B cell (primary cell): Measurements from ENCODE around the gene CFAP210. TPM values are rescaled to one million over a fixed set of nuclear protein-coding genes. Genes with fewer than 3 reads are reported as not detected.

ENCODE experiments used
- ATAC-seq: fragments of 200-7000 bp; cut with Tn5 transposase; one replicate; pipeline ENCODE4 v1.10.0; 2021; ENCODE audit warnings: low read depth, mild to moderate bottlenecking, moderate number of reproducible peaks, moderate library complexity
- CTCF ChIA-PET: fragments of 350-600 bp; sonication (Branson Sonifier 250); formaldehyde crosslinking; loops from one replicate; lab custom pipeline; 2021; ENCODE audit warnings: antibody characterized with exemption, inconsistent platforms; lab: Charles Lee
- POLR2A ChIA-PET: fragments of 350-600 bp; sonication (Branson Sonifier 250); formaldehyde crosslinking; loops from one replicate; lab custom pipeline; 2021; ENCODE audit warnings: antibody characterized with exemption; lab: Charles Lee
- DNase-seq: peaks from one replicate; pipeline ENCODE4 v3.0.0; 2013
- H2AFZ ChIP-seq: 2 replicates; pipeline ENCODE4 v1.6.1; 2012; ENCODE audit warnings: mild to moderate bottlenecking, low read depth, low read length; ENCODE audit not compliant: insufficient read depth, poor library complexity, severe bottlenecking
- H3K27ac ChIP-seq, 2 donors: 1 replicate in 1 of 2; 2 replicates in 1 of 2; pipeline ENCODE4 v1.5.1; 2012 to 2013; ENCODE audit warnings: low read length in 2 of 2, mild to moderate bottlenecking in 2 of 2, moderate library complexity in 1 of 2
- H3K27me3 ChIP-seq, 4 experiments: fragments of 200-600 bp in 1 of 4; sonication (generic) in 1 of 4; replicated peaks in 1 of 4; 1 replicate in 2 of 4; 2 replicates in 2 of 4; pipeline versions ENCODE4 v1.6.1 to v1.7.0; 2013 to 2016; ENCODE audit warnings: low read length in 3 of 4, mild to moderate bottlenecking in 2 of 4, mixed read lengths in 1 of 4, moderate library complexity in 1 of 4; ENCODE audit not compliant: insufficient read depth in 4 of 4, control insufficient read depth in 3 of 4; ENCODE audit errors: control extremely low read depth in 1 of 4
- H3K36me3 ChIP-seq, 2 experiments: replicated peaks in 1 of 2; 1 replicate in 1 of 2; 2 replicates in 1 of 2; pipeline versions ENCODE4 v1.6.1 to v1.7.1; 2013; ENCODE audit warnings: low read length in 1 of 2; ENCODE audit not compliant: insufficient read depth in 2 of 2, control insufficient read depth in 1 of 2; ENCODE audit errors: control extremely low read depth in 1 of 2, extremely low read depth in 1 of 2
- H3K4me1 ChIP-seq, 2 donors: fragments of 200-600 bp in 1 of 2; sonication (generic) in 1 of 2; 1 replicate in 1 of 2; 2 replicates in 1 of 2; pipeline versions ENCODE4 v1.5.1 to v1.6.1; 2013 to 2017; ENCODE audit warnings: low read length in 2 of 2; ENCODE audit not compliant: control insufficient read depth in 2 of 2, insufficient read depth in 2 of 2
- H3K4me2 ChIP-seq: replicated peaks from 2 replicates; pipeline ENCODE3; 2012; ENCODE audit warnings: mild to moderate bottlenecking, low read depth, low read length; ENCODE audit not compliant: poor library complexity, severe bottlenecking
- H3K4me3 ChIP-seq, 5 experiments: fragments of 200-600 bp in 1 of 5; sonication (generic) in 1 of 5; 1 replicate in 3 of 5; 2 replicates in 2 of 5; pipeline versions ENCODE4 v1.5.1 to v1.7.0; 2011 to 2016; ENCODE audit warnings: low read length in 4 of 5, mild to moderate bottlenecking in 4 of 5, low read depth in 2 of 5, control low read depth in 1 of 5, moderate library complexity in 1 of 5; ENCODE audit not compliant: insufficient read depth in 1 of 5; ENCODE audit errors: control extremely low read depth in 1 of 5, extremely low read depth in 1 of 5
- H3K79me2 ChIP-seq: fragments of 200-600 bp; sonication (generic); one replicate; pipeline ENCODE4 v1.6.0; 2016; ENCODE audit warnings: low read length; ENCODE audit not compliant: control insufficient read depth, insufficient read depth
- H3K9ac ChIP-seq: fragments of 200-600 bp; sonication (generic); 2 replicates; pipeline ENCODE4 v1.6.1; 2017; ENCODE audit warnings: mild to moderate bottlenecking, low read length, moderate library complexity
- H3K9me3 ChIP-seq, 3 donors: one replicate each; pipeline versions ENCODE4 v1.6.1 to v1.7.1; 2013; ENCODE audit warnings: low read length in 2 of 3; ENCODE audit not compliant: control insufficient read depth in 2 of 3, insufficient read depth in 1 of 3; ENCODE audit errors: control extremely low read depth in 1 of 3
- H4K20me1 ChIP-seq: 2 replicates; pipeline ENCODE4 v1.6.0; 2012; ENCODE audit warnings: mild to moderate bottlenecking, low read length; ENCODE audit not compliant: insufficient read depth, control insufficient read depth, poor library complexity, severe bottlenecking
- H3K27ac Mint-ChIP-seq: one replicate; pipeline ENCODE4 v1.8.0; 2021; ENCODE audit warnings: mixed read lengths
- H3K27me3 Mint-ChIP-seq: one replicate; pipeline ENCODE4 v1.8.0; 2021; ENCODE audit warnings: mixed read lengths
- H3K4me1 Mint-ChIP-seq: one replicate; pipeline ENCODE4 v1.8.0; 2021; ENCODE audit warnings: mixed read lengths
- H3K4me3 Mint-ChIP-seq: one replicate; pipeline ENCODE4 v1.8.0; 2021; ENCODE audit warnings: mixed read lengths
- H3K9me3 Mint-ChIP-seq: one replicate; pipeline ENCODE4 v1.8.0; 2022; ENCODE audit warnings: mixed read lengths; ENCODE audit not compliant: insufficient read depth
- CTCF ChIP-seq: fragments of 200-600 bp; IDR thresholded peaks from one replicate; pipeline ENCODE4 v1.8.0; 2022; ENCODE audit warnings: antibody characterized with exemption, mild to moderate bottlenecking
- EZH2 ChIP-seq: IDR thresholded peaks from 2 replicates; pipeline ENCODE4 v1.6.1; 2012; ENCODE audit warnings: borderline replicate concordance, low read depth, mild to moderate bottlenecking, moderate library complexity, low read length; ENCODE audit not compliant: insufficient read depth, poor library complexity, severe bottlenecking
- WGBS: methylation state at CpG from one replicate; pipeline ENCODE4 v1.1.5; 2013; ENCODE audit warnings: missing lambda C conversion rate; ENCODE audit not compliant: insufficient coverage; 5-methylcytosine and 5-hydroxymethylcytosine counted together
- intact Hi-C: fragments of 100-400 bp; cut with micrococcal nuclease; formaldehyde crosslinking; loops from one replicate; pipeline ENCODE4 v1.10.0; 2022
- polyA plus RNA-seq: library from polyadenylated mRNA; depleted of rRNA; stranded (reverse); fragments of >200 nt; gene quantifications from 2 replicates; pipeline ENCODE4 v1.2.3, GENCODE V29; 2012
- total RNA-seq, 2 donors: library from RNA; stranded (reverse); fragments of 120-200 nt in 1 of 2; gene quantifications; 1 replicate in 1 of 2; 2 replicates in 1 of 2; pipeline versions ENCODE4 v1.2.3 to v1.2.4, GENCODE V29; 2013 to 2022

The CFAP210 gene
- total and polyA plus RNA-seq, 2 donors (not counting 1 experiment from before 2014, with no cell fraction given): not detected

DNA sequence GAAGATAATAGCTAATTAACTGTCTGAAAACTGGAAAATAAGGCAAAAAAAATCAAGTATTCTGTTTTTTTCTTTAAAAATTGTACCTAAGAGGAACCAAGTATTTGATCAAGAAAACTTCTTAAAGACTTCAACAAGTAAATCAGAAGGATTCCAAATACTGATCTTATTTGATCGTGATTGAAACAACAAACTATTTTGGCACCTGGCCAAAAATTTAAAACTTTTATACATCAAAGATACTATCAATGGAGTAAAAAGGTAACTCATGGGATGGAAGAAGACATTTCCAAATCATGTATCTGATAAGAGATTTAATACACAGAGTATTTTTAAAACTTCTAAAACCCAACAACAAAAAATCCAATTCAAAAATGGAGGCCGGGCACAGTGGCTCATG lies 46.7 kb downstream of the CFAP210 start:
- no peaks in the 10 kb centered on the region for H3K4me1 ChIP-seq
- no peaks in the 10 kb centered on the region for H3K4me1 Mint-ChIP-seq
- no peaks in the 10 kb centered on the region for H4K20me1 ChIP-seq
- no peak overlapping the region for H3K4me3 Mint-ChIP-seq
- TF ChIP-seq CTCF: no peak
- no peak for TF ChIP-seq EZH2
- H3K9me3 ChIP-seq: no peaks in the 10 kb centered on the region
- no peak overlapping the region for H3K4me2 ChIP-seq
- H3K27ac Mint-ChIP-seq: no peak overlapping the region
- H3K9me3 Mint-ChIP-seq: no peaks in the 10 kb centered on the region
- no peak overlapping the region for H2AFZ ChIP-seq
- no peak overlapping the region for H3K4me3 ChIP-seq
- DNase-seq: no peak
- H3K27ac ChIP-seq: no peak overlapping the region
- H3K27me3 ChIP-seq: peaks cover 0 to 3% (median 0%) of the 10 kb centered on the region in 4 experiments
- H3K36me3 ChIP-seq: no peaks in the 10 kb centered on the region
- no peaks in the 10 kb centered on the region for H3K79me2 ChIP-seq
- H3K27me3 Mint-ChIP-seq: no peaks in the 10 kb centered on the region
- 100% methylated on average over 1 of the region's 2 CpGs for WGBS
- H3K9ac ChIP-seq: no peak overlapping the region
- intact Hi-C loops: no loop called here
- no peak for ATAC-seq
- POLR2A ChIA-PET: no interaction called here
- CTCF ChIA-PET: no interaction called here

DNA sequence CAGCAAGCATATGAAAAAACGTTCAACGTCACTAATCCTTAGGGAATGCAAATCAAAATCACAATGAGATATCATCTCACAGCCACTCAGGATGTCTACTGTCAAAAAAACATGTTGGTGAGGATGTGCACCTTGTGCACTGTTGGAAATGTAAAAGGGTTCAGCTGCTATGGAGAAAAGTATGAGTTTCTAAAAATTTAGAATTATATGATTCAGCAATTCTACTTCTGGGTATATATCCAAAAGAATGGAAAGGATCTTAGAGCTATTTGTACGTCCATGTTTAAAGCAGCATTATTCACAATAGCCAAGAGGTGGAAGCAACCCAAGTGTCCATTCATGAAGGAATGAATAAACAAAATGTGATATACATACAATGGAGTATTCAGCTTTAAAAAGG lies 50.0 kb downstream of the CFAP210 start:
- Histone ChIP-seq H3K9me3 (no peaks in the 10 kb centered on the region), H2AFZ (no peak overlapping the region), H3K79me2 (no peaks in the 10 kb centered on the region), H3K27me3 (no peaks in the 10 kb centered on the region), H3K9ac (no peak overlapping the region), H3K4me2 (no peak overlapping the region), H3K4me3 (no peak overlapping the region), H3K4me1 (no peaks in the 10 kb centered on the region), H3K36me3 (peaks cover 0 to 2% of the 10 kb centered on the region in 2 experiments), H4K20me1 (no peaks in the 10 kb centered on the region), H3K27ac (no peak overlapping the region)
- Mint-ChIP-seq H3K9me3 (no peaks in the 10 kb centered on the region), H3K4me1 (no peaks in the 10 kb centered on the region), H3K27me3 (no peaks in the 10 kb centered on the region), H3K4me3 (no peak overlapping the region), H3K27ac (no peak overlapping the region)
- ChIA-PET CTCF (no interaction called here), POLR2A (no interaction called here)
- DNase-seq (no peak), ATAC-seq (no peak)
- intact Hi-C loops: no loop called here
- WGBS: no CpG with 5 or more reads among the region's 3 CpGs
- no peak for TF ChIP-seq EZH2
